ENCODE results near the gene C19orf67. TPM values are rescaled to one million over a fixed set of nuclear protein-coding genes. Genes with fewer than 3 reads are reported as not detected.

The C19orf67 gene
- total RNA-seq, 5 donors from 2014 or later (not counting 1 experiment from before 2014, with no cell fraction given): 0.53 to 0.98 (median 0.58) TPM; not detected in 2

DNA sequence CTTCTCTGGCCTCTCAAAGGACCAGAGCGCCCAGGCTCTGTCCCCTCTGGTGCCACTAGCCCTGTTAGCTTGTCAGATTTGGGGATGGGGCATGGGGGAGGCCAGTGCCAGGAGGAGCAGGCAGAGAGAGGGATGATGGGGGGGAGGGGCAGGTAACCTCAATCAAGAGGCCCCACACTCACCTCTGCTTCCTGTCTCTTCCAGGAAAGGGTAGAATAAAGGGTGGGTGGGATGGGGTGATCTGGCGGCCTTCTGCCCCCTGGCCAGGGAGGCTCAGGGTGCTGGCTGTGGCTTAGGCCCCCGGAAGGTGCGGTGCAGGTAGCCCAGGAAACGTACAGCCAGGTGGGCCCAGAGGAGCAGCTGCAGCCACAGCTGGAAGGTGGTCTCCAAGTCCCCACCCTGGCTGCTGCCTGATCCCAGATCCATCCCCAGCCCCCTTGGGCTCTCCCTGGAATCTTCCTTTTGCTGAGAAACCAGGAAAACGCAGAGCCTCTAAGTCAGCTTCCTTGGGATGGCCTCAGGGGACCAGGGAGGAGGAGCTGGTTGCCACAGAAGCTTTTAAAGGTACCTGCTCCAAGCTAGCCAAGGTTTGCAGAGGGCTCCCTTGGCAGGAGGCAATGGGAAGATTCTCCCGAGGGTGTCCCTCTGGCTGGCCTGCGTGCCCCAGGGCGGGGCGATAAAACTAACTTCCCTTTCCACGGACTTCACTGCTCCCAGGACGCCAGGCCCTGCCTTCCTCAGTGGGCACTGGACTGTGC lies 26.6 kb upstream of the C19orf67 start:
- H3K4me1 ChIP-seq (ENCODE audit: control insufficient read depth in 1 of 2, extremely low read depth in 1 of 2, insufficient read depth in 2 of 2, low read length in 2 of 2): peaks cover 29 to 54% of the 10 kb centered on the region in 2 experiments
- no peak for ATAC-seq (replicated peaks in 1 of 4)

DNA sequence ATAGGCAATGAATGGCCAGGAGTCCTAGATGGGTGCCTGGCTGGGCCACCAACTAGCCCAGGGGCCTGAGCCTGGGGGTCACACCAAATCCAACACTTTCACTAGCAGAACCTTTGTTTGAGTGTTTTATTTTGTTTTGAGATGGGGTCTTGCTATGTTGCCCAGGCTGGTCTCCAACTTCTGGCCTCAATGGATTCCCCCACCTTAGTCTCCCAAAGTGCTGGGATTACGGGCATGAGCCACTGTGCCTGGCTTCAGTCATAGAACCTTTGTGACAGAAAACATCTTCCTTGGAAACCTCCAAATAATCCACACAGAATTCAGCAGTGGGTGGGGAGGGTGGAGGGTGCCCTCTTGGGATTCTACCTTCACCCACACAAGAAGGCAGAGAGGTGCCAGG lies 25.9 kb upstream of the C19orf67 start:
- Mint-ChIP-seq H3K27me3 (no peaks in the 10 kb centered on the region), H3K36me3 (no peaks in the 10 kb centered on the region), H3K27ac (peak overlapping the region in 1 of 2 donors; percentile 22), H3K4me1 (peaks cover 35 to 46% (median 44%) of the 10 kb centered on the region in 3 donors), H3K9me3 (no peaks in the 10 kb centered on the region), H3K4me3 (no peak overlapping the region)
- Histone ChIP-seq H3K27ac (ENCODE audit: low read length) (no peak overlapping the region), H3K9me3 (no peaks in the 10 kb centered on the region), H3K36me3 (ENCODE audit: control insufficient read depth in 2 of 2, extremely low read depth in 1 of 2, insufficient read depth in 1 of 2, low read length in 1 of 2) (peaks cover 0 to 8% of the 10 kb centered on the region in 2 donors), H3K4me3 (ENCODE audit: control insufficient read depth in 1 of 2, extremely low read depth in 1 of 2, low read length in 1 of 2) (no peak overlapping the region), H3K27me3 (replicated peaks in 1 of 2; ENCODE audit: control insufficient read depth in 2 of 2, extremely low read depth in 1 of 2, insufficient read depth in 2 of 2, low read length in 1 of 2) (no peaks in the 10 kb centered on the region), H3K4me1 (ENCODE audit: control insufficient read depth in 1 of 2, extremely low read depth in 1 of 2, insufficient read depth in 2 of 2, low read length in 2 of 2) (peaks cover 26 to 46% of the 10 kb centered on the region in 2 experiments)
- no CpG with 5 or more reads among the region's 1 CpG for WGBS (ENCODE audit: insufficient coverage)
- no peak for ATAC-seq (replicated peaks in 1 of 4)
- ChIA-PET POLR2A (no interaction called here), CTCF (interaction anchor here in 1 of 2 donors (0.7 kb wide), 1 partner anchor 313 kb away, joined by 4 read pairs; no protein-coding TSS in a partner anchor)
- no peak for DNase-seq

More for the DNA sequence above, 26.6 kb upstream of the C19orf67 start:
- Histone ChIP-seq H3K36me3 (ENCODE audit: control insufficient read depth in 2 of 2, extremely low read depth in 1 of 2, insufficient read depth in 1 of 2, low read length in 1 of 2) (peaks cover 0 to 4% of the 10 kb centered on the region in 2 donors), H3K27me3 (replicated peaks in 1 of 2; ENCODE audit: control insufficient read depth in 2 of 2, extremely low read depth in 1 of 2, insufficient read depth in 2 of 2, low read length in 1 of 2) (no peaks in the 10 kb centered on the region), H3K27ac (ENCODE audit: low read length) (no peak overlapping the region), H3K9me3 (no peaks in the 10 kb centered on the region), H3K4me3 (ENCODE audit: control insufficient read depth in 1 of 2, extremely low read depth in 1 of 2, low read length in 1 of 2) (no peak overlapping the region)
- ChIA-PET CTCF (interaction anchor here in 1 of 2 donors (0.6 kb wide), 1 partner anchor 1336 kb away, joined by 8 read pairs; no protein-coding TSS in a partner anchor), POLR2A (no interaction called here)
- WGBS (ENCODE audit: insufficient coverage): 93% methylated on average over 8 of the region's 12 CpGs
- Mint-ChIP-seq H3K27ac (peak overlapping the region in 1 of 2 donors; percentile 34), H3K36me3 (no peaks in the 10 kb centered on the region), H3K4me1 (peaks cover 42 to 50% (median 50%) of the 10 kb centered on the region in 3 donors), H3K4me3 (peak overlapping the region in 1 of 3 donors; percentile 13), H3K27me3 (no peaks in the 10 kb centered on the region), H3K9me3 (no peaks in the 10 kb centered on the region)
- no peak for DNase-seq

DNA sequence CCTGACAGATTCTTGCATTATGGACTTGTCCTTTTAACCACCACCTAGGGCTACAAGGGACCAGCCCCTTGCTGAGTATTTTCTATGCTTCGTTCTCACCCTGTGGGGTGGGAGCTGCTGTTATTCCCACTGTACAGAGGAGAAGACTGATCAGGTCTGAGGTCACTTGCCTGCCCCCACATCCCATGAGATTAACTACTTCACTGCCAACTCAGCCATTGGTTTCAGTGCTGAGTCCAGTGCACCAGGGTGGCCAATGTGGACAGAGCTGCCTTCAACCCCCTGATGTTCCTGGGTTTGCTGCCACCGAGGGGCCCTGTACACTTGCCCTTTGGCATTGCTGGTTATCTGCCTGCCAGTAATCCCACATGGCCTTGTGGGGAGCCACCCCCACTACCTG lies 25.1 kb upstream of the C19orf67 start:
- no peak overlapping the region for H3K27ac ChIP-seq (ENCODE audit: low read length)
- H3K27me3 ChIP-seq (replicated peaks in 1 of 2; ENCODE audit: control insufficient read depth in 2 of 2, extremely low read depth in 1 of 2, insufficient read depth in 2 of 2, low read length in 1 of 2): no peaks in the 10 kb centered on the region
- Mint-ChIP-seq H3K27ac (peak overlapping the region in 1 of 2 donors; percentile 64), H3K27me3 (no peaks in the 10 kb centered on the region), H3K4me3 (no peak overlapping the region), H3K4me1 (peaks cover 27 to 38% (median 36%) of the 10 kb centered on the region in 3 donors), H3K9me3 (no peaks in the 10 kb centered on the region), H3K36me3 (peaks cover 3% of the 10 kb centered on the region)
- ATAC-seq (replicated peaks in 1 of 4) (no peak), DNase-seq (no peak)
- no peak overlapping the region for H3K4me3 ChIP-seq (ENCODE audit: control insufficient read depth in 1 of 2, extremely low read depth in 1 of 2, low read length in 1 of 2)
- H3K36me3 ChIP-seq (ENCODE audit: control insufficient read depth in 2 of 2, extremely low read depth in 1 of 2, insufficient read depth in 1 of 2, low read length in 1 of 2): peaks cover 2 to 13% of the 10 kb centered on the region in 2 donors
- WGBS (ENCODE audit: insufficient coverage): 100% methylated on average over 1 of the region's 2 CpGs
- H3K9me3 ChIP-seq: no peaks in the 10 kb centered on the region
- ChIA-PET POLR2A (interaction anchor here in 1 of 2 donors (0.6 kb wide), 1 partner anchor 217 kb away, joined by 3 read pairs; no protein-coding TSS in a partner anchor), CTCF (interaction anchor here (0.7 to 0.8 kb wide), 2 partner anchors 19 to 314 kb away, joined by 3 to 4 read pairs; no protein-coding TSS in a partner anchor)
- H3K4me1 ChIP-seq (ENCODE audit: control insufficient read depth in 1 of 2, extremely low read depth in 1 of 2, insufficient read depth in 2 of 2, low read length in 2 of 2): peaks cover 18 to 38% of the 10 kb centered on the region in 2 experiments

DNA sequence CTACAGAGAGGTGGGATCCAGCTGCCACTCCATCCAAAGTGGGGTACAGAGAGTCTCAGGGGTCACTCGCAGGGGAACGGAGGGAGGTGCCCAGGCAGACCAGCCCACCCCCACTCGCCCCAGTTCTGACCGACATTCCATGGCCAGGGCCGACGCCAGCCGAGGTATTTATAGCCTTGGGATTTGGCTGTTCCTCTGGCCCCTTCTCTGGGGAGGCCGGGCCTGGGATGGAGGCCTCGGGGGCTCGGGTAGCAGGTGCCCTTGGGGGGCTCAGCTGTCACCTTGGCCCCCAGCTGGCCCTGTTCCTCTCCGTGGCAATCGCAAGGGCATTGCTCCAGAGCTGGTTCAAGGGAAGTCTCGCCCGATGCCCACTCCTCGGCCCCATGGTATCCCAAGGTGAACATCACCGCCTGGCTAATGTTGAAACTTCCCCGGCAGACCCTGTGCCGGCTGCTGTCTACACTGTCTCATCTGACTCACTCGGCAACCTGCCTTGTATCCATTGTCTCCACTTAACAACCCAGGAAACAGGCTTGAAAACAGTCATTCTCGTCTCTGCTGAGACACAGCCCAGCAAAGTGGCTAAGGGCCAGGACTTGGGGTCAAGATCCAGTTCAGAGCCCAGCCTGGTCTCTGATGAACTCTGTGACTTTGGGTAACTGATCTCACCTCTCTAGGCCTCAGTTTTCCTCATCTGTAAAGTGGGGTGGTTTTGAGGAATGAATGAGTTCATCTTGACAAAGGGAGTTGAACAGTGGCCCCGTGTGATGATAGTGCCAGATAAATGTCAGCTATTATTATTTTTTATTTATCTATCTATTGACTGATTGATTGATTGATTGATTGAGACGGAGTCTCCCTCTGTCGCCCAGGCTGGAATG lies 22.2 kb upstream of the C19orf67 start:
- 97% methylated on average over 18 of the region's 23 CpGs for WGBS (ENCODE audit: insufficient coverage)
- ChIA-PET CTCF (no interaction called here), POLR2A (no interaction called here)
- Histone ChIP-seq H3K36me3 (ENCODE audit: control insufficient read depth in 2 of 2, extremely low read depth in 1 of 2, insufficient read depth in 1 of 2, low read length in 1 of 2) (peaks cover 4 to 23% of the 10 kb centered on the region in 2 donors), H3K4me3 (ENCODE audit: control insufficient read depth in 1 of 2, extremely low read depth in 1 of 2, low read length in 1 of 2) (no peak overlapping the region), H3K27ac (ENCODE audit: low read length) (no peak overlapping the region), H3K4me1 (ENCODE audit: control insufficient read depth in 1 of 2, extremely low read depth in 1 of 2, insufficient read depth in 2 of 2, low read length in 2 of 2) (peaks cover 6 to 15% of the 10 kb centered on the region in 2 experiments), H3K27me3 (replicated peaks in 1 of 2; ENCODE audit: control insufficient read depth in 2 of 2, extremely low read depth in 1 of 2, insufficient read depth in 2 of 2, low read length in 1 of 2) (no peaks in the 10 kb centered on the region), H3K9me3 (no peaks in the 10 kb centered on the region)
- DNase-seq (no peak), ATAC-seq (replicated peaks in 1 of 4) (no peak)
- Mint-ChIP-seq H3K4me3 (no peak overlapping the region), H3K9me3 (no peaks in the 10 kb centered on the region), H3K27me3 (no peaks in the 10 kb centered on the region), H3K4me1 (peaks cover 12 to 15% (median 15%) of the 10 kb centered on the region in 3 donors), H3K27ac (no peak overlapping the region), H3K36me3 (peaks cover 8% of the 10 kb centered on the region)

DNA sequence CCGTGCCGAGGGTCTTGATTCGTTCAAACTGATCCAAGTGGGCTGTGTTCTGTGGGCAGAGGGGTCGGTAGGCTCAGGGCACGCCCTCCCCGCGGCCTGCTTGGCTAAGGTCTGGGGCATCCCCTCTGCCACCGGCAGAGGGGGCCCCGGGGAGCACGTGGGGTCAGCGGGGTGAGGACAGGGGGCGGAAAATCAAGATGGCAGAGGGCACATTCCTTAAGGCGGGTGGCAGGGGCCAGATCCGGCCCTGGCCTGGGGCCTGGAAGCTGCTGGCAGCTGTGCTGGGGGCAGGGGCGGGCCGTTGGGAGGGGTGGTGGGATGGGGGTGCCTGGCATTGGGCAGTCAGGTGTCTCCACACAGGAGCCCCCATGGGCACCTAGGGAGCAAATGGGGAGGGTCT lies 21.3 kb upstream of the C19orf67 start:
- no peaks in the 10 kb centered on the region for H3K27me3 ChIP-seq (replicated peaks in 1 of 2; ENCODE audit: control insufficient read depth in 2 of 2, extremely low read depth in 1 of 2, insufficient read depth in 2 of 2, low read length in 1 of 2)
- POLR2A ChIA-PET: no interaction called here
- H3K9me3 Mint-ChIP-seq: no peaks in the 10 kb centered on the region
- ATAC-seq (replicated peaks in 1 of 4) (no peak), DNase-seq (no peak)
- no peak overlapping the region for H3K27ac ChIP-seq (ENCODE audit: low read length)
- H3K36me3 Mint-ChIP-seq: peaks cover 8% of the 10 kb centered on the region
- H3K36me3 ChIP-seq (ENCODE audit: control insufficient read depth in 2 of 2, extremely low read depth in 1 of 2, insufficient read depth in 1 of 2, low read length in 1 of 2): peaks cover 9 to 31% of the 10 kb centered on the region in 2 donors
- CTCF ChIA-PET: no interaction called here
- no peaks in the 10 kb centered on the region for H3K27me3 Mint-ChIP-seq
- WGBS (ENCODE audit: insufficient coverage): 95% methylated on average over 13 of the region's 16 CpGs
- no peak overlapping the region for H3K4me3 Mint-ChIP-seq
- H3K27ac Mint-ChIP-seq: no peak overlapping the region
- H3K4me3 ChIP-seq (ENCODE audit: control insufficient read depth in 1 of 2, extremely low read depth in 1 of 2, low read length in 1 of 2): no peak overlapping the region
- peaks cover 0 to 5% of the 10 kb centered on the region in 2 experiments for H3K4me1 ChIP-seq (ENCODE audit: control insufficient read depth in 1 of 2, extremely low read depth in 1 of 2, insufficient read depth in 2 of 2, low read length in 2 of 2)
- H3K4me1 Mint-ChIP-seq: peaks cover 6 to 11% (median 6%) of the 10 kb centered on the region in 3 donors
- H3K9me3 ChIP-seq: no peaks in the 10 kb centered on the region

DNA sequence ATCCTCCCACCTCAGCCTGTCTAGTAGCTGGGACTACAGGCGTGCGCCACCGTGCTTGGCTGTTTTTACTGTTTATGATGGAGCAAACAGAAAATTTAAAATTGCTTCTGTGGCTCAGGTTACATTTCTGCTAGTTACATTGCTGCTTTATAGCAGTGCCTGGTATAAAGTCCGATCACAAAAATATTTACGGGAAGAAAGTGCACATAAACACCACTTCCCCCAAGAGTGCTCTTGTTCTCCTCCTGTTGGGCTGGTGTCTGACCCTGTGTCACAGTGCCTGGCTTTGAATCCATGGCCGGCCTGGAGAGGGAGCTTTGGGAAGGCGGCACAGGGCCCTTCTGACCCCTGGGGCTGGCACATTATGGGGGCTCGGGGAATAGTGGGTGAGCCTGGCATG lies 20.1 kb upstream of the C19orf67 start:
- no peaks in the 10 kb centered on the region for H3K27me3 ChIP-seq (replicated peaks in 1 of 2; ENCODE audit: control insufficient read depth in 2 of 2, extremely low read depth in 1 of 2, insufficient read depth in 2 of 2, low read length in 1 of 2)
- H3K4me3 Mint-ChIP-seq: no peak overlapping the region
- H3K27ac ChIP-seq (ENCODE audit: low read length): no peak overlapping the region
- H3K4me1 ChIP-seq (ENCODE audit: control insufficient read depth in 1 of 2, extremely low read depth in 1 of 2, insufficient read depth in 2 of 2, low read length in 2 of 2): no peaks in the 10 kb centered on the region
- CTCF ChIA-PET: interaction anchor here in 1 of 2 donors (1.0 kb wide), 1 partner anchor 132 kb away, joined by 3 read pairs; no protein-coding TSS in a partner anchor
- no peak for ATAC-seq (replicated peaks in 1 of 4)
- H3K4me3 ChIP-seq (ENCODE audit: control insufficient read depth in 1 of 2, extremely low read depth in 1 of 2, low read length in 1 of 2): no peak overlapping the region
- no peaks in the 10 kb centered on the region for H3K9me3 ChIP-seq
- H3K4me1 Mint-ChIP-seq: peaks cover 0 to 2% (median 0%) of the 10 kb centered on the region in 3 donors
- H3K36me3 ChIP-seq (ENCODE audit: control insufficient read depth in 2 of 2, extremely low read depth in 1 of 2, insufficient read depth in 1 of 2, low read length in 1 of 2): peaks cover 14 to 36% of the 10 kb centered on the region in 2 donors
- H3K27ac Mint-ChIP-seq: no peak overlapping the region
- no peak for DNase-seq
- no peaks in the 10 kb centered on the region for H3K27me3 Mint-ChIP-seq
- POLR2A ChIA-PET: no interaction called here
- H3K9me3 Mint-ChIP-seq: no peaks in the 10 kb centered on the region
- 100% methylated on average over 5 of the region's 8 CpGs for WGBS (ENCODE audit: insufficient coverage)
- H3K36me3 Mint-ChIP-seq: peaks cover 12% of the 10 kb centered on the region
